Transverse colon (tissue), 3 donors: ENCODE measurements around the gene EPS8L3.

Experiments used
- POLR2A ChIP-seq: fragments of 450-650 bp; IDR thresholded peaks from one replicate; pipeline ENCODE4 v1.6.1; 2016; ENCODE audit warnings: antibody characterized with exemption, mild to moderate bottlenecking, moderate library complexity
- TF ChIP-seq, protein P1 (sequence below), 5 experiments: fragments of 200-600 bp in 3 of 5; fragments of 450-650 bp in 2 of 5; sonication (generic) in 3 of 5; IDR thresholded peaks; 1 replicate in 2 of 5; 2 replicates in 3 of 5; pipeline ENCODE4 v1.5.1; 2016 to 2017; ENCODE audit warnings: antibody characterized with exemption in 5 of 5, inconsistent platforms in 3 of 5, mild to moderate bottlenecking in 2 of 5, moderate library complexity in 1 of 5

DNA sequence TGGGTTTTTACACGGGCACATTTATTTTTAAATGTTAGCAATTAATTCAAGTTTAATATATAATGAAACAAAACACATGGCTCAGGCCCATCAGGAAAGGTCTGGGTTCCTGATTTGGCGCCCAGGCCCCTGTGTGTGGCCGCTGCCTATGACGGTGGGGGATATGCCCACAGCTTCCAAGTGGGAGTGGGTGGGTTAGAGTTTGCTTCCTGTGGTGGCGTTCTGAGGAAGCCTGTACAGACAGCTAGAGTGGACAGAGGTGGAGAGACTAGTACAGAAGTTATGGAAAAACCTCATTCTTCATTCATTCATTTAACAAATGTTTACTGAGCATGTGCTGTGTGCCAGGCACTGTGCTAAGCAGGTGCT, 22.4 kb upstream of the EPS8L3 start:
- TF ChIP-seq, protein P1, sequence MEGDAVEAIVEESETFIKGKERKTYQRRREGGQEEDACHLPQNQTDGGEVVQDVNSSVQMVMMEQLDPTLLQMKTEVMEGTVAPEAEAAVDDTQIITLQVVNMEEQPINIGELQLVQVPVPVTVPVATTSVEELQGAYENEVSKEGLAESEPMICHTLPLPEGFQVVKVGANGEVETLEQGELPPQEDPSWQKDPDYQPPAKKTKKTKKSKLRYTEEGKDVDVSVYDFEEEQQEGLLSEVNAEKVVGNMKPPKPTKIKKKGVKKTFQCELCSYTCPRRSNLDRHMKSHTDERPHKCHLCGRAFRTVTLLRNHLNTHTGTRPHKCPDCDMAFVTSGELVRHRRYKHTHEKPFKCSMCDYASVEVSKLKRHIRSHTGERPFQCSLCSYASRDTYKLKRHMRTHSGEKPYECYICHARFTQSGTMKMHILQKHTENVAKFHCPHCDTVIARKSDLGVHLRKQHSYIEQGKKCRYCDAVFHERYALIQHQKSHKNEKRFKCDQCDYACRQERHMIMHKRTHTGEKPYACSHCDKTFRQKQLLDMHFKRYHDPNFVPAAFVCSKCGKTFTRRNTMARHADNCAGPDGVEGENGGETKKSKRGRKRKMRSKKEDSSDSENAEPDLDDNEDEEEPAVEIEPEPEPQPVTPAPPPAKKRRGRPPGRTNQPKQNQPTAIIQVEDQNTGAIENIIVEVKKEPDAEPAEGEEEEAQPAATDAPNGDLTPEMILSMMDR (IDR thresholded peaks at IDR 0.05) = no peak
- TF ChIP-seq POLR2A = no peak
